Osteoblast (primary cell): ENCODE results near the gene NXN. TPM values are rescaled to one million over a fixed set of nuclear protein-coding genes. Genes with fewer than 3 reads are reported as not detected.

Experiments used
- DNase-seq: peaks from one replicate; pipeline ENCODE4 v3.0.0; 2011; ENCODE audit warnings: low spot score, mixed read lengths; ENCODE audit not compliant: insufficient read length; ENCODE audit errors: missing footprints
- H2AFZ ChIP-seq: 2 replicates; pipeline ENCODE4 v1.6.0; 2011; ENCODE audit warnings: mild to moderate bottlenecking, low read length
- H3K27ac ChIP-seq: 2 replicates; pipeline ENCODE4 v1.5.1; 2011; ENCODE audit warnings: mild to moderate bottlenecking, low read depth, low read length, moderate library complexity
- H3K27me3 ChIP-seq: 2 replicates; pipeline ENCODE4 v1.6.0; 2012; ENCODE audit warnings: mild to moderate bottlenecking, control low read depth, inconsistent platforms, low read length, moderate library complexity; ENCODE audit not compliant: insufficient read depth
- H3K36me3 ChIP-seq: 2 replicates; pipeline ENCODE4 v1.5.1; 2011; ENCODE audit warnings: mild to moderate bottlenecking, low read length, control low read depth, moderate library complexity; ENCODE audit not compliant: insufficient read depth
- H3K4me1 ChIP-seq: 2 replicates; pipeline ENCODE4 v1.5.1; 2011; ENCODE audit warnings: mild to moderate bottlenecking, low read length, control low read depth, moderate library complexity; ENCODE audit not compliant: insufficient read depth
- H3K4me2 ChIP-seq: 2 replicates; pipeline ENCODE4 v1.6.0; 2011; ENCODE audit warnings: mild to moderate bottlenecking, low read length; ENCODE audit not compliant: insufficient read depth
- H3K4me3 ChIP-seq: fragments of 200-600 bp; sonication (generic); 3 replicates; pipeline ENCODE4 v1.5.1; 2012; ENCODE audit warnings: mild to moderate bottlenecking, low read length, inconsistent platforms; ENCODE audit not compliant: insufficient read depth
- H3K79me2 ChIP-seq: 2 replicates; pipeline ENCODE4 v1.6.0; 2012; ENCODE audit warnings: mild to moderate bottlenecking, low read length, control low read depth, inconsistent platforms; ENCODE audit not compliant: insufficient read depth
- H3K9me3 ChIP-seq: 2 replicates; pipeline ENCODE4 v1.5.1; 2011; ENCODE audit warnings: low read depth, low read length, control low read depth
- H4K20me1 ChIP-seq: 2 replicates; pipeline ENCODE4 v1.6.0; 2012; ENCODE audit warnings: mild to moderate bottlenecking, low read length, control low read depth; ENCODE audit not compliant: insufficient read depth
- total RNA-seq: library from RNA; depleted of rRNA; stranded (reverse); fragments of >200 nt; gene quantifications from 2 replicates; pipeline ENCODE4 v1.2.3, GENCODE V29; 2012
- TF ChIP-seq, protein P1 (sequence below): IDR thresholded peaks from 2 replicates; pipeline ENCODE4 v1.5.1; 2011; ENCODE audit warnings: mild to moderate bottlenecking, low read depth, low read length, moderate library complexity; ENCODE audit errors: extremely low read depth

Gene NXN
- total RNA-seq, 1 donor: 68.8 TPM

DNA sequence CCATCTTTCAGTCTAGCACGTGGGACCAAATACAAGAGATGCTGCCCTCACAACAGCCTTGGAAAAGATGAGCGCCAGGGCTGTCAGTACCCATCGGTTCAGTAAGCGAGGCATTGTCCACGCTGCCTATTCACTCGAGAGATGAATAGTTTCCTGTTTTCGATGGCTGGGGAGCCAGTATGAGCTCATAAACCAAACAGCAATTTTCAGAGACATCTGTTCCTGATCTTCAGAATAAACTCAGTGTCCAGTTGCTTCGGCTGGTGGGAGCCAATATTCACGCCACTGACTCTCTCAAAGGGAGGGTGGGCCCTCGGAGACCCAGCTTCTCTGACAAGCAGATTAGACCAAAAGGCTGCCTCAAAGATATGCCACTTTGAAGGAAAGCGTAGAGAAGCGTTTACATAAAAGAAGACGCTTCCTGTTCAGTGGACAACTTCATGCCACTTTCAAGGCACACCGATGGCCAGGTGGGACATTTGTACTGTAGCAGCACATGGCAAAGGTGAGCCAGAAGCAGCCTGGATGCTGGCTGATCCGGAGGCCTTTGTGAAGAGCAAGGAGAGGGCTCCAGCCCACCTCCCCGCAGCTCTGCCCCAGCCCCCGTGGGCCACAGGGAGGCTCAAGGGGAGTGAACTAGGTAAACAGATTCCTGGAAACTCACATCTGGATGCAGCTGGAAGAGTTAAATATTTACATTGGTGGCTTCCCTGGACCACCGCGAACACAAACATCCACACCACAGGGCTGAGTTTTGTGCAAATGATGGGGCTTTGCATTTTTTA lies 23.4 kb upstream of the NXN start:
- H4K20me1 ChIP-seq: peaks cover 61% of the 10 kb centered on the region
- no peak overlapping the region for H3K4me3 ChIP-seq
- H3K79me2 ChIP-seq: peaks cover 19% of the 10 kb centered on the region
- H3K9me3 ChIP-seq: no peaks in the 10 kb centered on the region
- H3K27me3 ChIP-seq: no peaks in the 10 kb centered on the region
- no peak overlapping the region for H2AFZ ChIP-seq
- DNase-seq: peak; percentile 97
- H3K4me2 ChIP-seq: peak overlapping the region; percentile 65
- peaks cover 65% of the 10 kb centered on the region for H3K36me3 ChIP-seq
- TF ChIP-seq, protein P1, sequence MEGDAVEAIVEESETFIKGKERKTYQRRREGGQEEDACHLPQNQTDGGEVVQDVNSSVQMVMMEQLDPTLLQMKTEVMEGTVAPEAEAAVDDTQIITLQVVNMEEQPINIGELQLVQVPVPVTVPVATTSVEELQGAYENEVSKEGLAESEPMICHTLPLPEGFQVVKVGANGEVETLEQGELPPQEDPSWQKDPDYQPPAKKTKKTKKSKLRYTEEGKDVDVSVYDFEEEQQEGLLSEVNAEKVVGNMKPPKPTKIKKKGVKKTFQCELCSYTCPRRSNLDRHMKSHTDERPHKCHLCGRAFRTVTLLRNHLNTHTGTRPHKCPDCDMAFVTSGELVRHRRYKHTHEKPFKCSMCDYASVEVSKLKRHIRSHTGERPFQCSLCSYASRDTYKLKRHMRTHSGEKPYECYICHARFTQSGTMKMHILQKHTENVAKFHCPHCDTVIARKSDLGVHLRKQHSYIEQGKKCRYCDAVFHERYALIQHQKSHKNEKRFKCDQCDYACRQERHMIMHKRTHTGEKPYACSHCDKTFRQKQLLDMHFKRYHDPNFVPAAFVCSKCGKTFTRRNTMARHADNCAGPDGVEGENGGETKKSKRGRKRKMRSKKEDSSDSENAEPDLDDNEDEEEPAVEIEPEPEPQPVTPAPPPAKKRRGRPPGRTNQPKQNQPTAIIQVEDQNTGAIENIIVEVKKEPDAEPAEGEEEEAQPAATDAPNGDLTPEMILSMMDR: no peak
- H3K4me1 ChIP-seq: peaks cover 54% of the 10 kb centered on the region
- H3K27ac ChIP-seq: peak overlapping the region; percentile 87

GRCh38 chr17:1002412-1002753 lies 22.8 kb upstream of the NXN start:
- Histone ChIP-seq H3K79me2 (peaks cover 24% of the 10 kb centered on the region), H2AFZ (no peak overlapping the region), H3K4me2 (peak overlapping the region; percentile 65), H3K4me1 (peaks cover 59% of the 10 kb centered on the region), H3K4me3 (no peak overlapping the region), H4K20me1 (peaks cover 63% of the 10 kb centered on the region), H3K9me3 (no peaks in the 10 kb centered on the region), H3K27ac (peak overlapping the region; percentile 87), H3K36me3 (peaks cover 59% of the 10 kb centered on the region), H3K27me3 (no peaks in the 10 kb centered on the region)
- TF ChIP-seq, protein P1: no peak
- DNase-seq: peak; percentile 80

GRCh38 chr17:1001640-1002411 lies 22.2 kb upstream of the NXN start:
- peaks cover 55% of the 10 kb centered on the region for H3K36me3 ChIP-seq
- peak overlapping the region; percentile 87 for H3K27ac ChIP-seq
- peaks cover 29% of the 10 kb centered on the region for H3K79me2 ChIP-seq
- H3K4me2 ChIP-seq: peak overlapping the region; percentile 65
- TF ChIP-seq, protein P1: no peak
- H2AFZ ChIP-seq: no peak overlapping the region
- H3K27me3 ChIP-seq: no peaks in the 10 kb centered on the region
- no peaks in the 10 kb centered on the region for H3K9me3 ChIP-seq
- peaks cover 63% of the 10 kb centered on the region for H4K20me1 ChIP-seq
- H3K4me1 ChIP-seq: peaks cover 59% of the 10 kb centered on the region
- H3K4me3 ChIP-seq: no peak overlapping the region
- peak; percentile 98 for DNase-seq
